ENCODE data around the gene TMEM139.
"Not testable (repeated sequence)": the region's sequence is repeated elsewhere in the genome, so short reads cannot be mapped to it uniquely, and the experiment has no call there.

TMEM139 gene

DNA sequence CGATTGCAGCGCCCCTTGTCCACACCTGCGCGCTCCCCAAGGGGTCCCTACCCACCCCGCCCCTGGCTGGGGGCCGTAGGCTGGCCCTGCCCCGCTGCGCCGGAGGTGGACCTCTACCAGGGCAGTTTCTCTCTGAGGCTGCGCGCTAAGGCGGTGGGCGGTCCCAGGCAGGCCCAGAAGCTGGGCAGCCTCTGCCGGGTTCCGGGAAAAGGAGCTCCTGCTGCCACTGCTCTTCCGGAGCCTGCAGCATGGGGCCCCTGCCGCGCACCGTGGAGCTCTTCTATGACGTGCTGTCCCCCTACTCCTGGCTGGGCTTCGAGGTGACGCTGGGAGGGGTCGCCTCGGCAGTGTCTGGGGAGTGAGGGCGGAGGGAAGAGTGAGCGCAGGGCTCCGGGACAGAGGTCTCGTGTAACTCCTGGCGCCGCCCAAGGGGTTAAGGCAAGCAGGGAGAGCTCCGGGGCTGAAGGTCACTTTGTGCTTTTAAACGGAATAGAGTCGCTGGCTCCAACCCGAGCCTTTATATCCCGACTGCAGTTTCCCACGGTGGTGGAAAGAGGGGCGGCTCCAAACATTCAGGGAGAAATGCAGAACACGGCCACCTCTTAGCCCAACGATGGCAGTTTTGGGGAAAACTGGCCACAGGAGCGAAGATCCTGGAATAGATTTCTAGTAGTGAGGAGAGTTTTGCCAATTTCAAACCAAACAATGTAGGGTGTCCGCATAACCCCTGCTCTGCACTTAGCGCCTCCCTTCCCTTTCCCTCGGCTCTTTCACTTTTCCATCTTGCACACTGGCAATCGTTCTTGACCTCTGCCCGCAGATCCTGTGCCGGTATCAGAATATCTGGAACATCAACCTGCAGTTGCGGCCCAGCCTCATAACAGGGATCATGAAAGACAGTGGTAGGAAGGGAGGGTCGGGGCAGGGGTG is 21.2 kb upstream of the TMEM139 start, which contains the start of gene GSTK1:
Gene GSTK1 (plus strand): TSS at position 176 of the 930 bp plus-strand sequence. CDS start 73 bp downstream, at position 249.
- DNase-seq (ENCODE audit: low read depth, low spot score), result no peak
- H3K27ac ChIP-seq, result no peak within 1 kb of the TSS

GRCh38 chr7:143264196-143264568 is 20.6 kb upstream of the TMEM139 start:
- H3K9ac ChIP-seq (ENCODE audit: insufficient read length); DNase-seq (ENCODE audit: low read depth, low spot score); H3K27ac ChIP-seq; H3K36me3 ChIP-seq (ENCODE audit: insufficient read depth, low read length); H3K9me3 ChIP-seq (ENCODE audit: low read depth, low read length): not testable (repeated sequence)
- H3K4me3 ChIP-seq, result peak overlapping the region; percentile 83

More for the DNA sequence above, 21.2 kb upstream of the TMEM139 start, which contains the start of gene GSTK1:
- Histone ChIP-seq H3K9ac (ENCODE audit: insufficient read length) (peak within 1 kb of the TSS; percentile 79), H3K9me3 (ENCODE audit: low read depth, low read length) (no peaks in the 10 kb centered on the region), H3K4me3 (peak within 1 kb of the TSS; percentile 83), H3K36me3 (ENCODE audit: insufficient read depth, low read length) (peaks cover 8% of the 10 kb centered on the region; the same call in 1 of the 2 replicates)
- TF ChIP-seq POLR2AphosphoS5 (IDR thresholded peaks at IDR 0.05; ENCODE audit: borderline replicate concordance, low read depth, low read length), result peak; percentile 97
- TF ChIP-seq FOXP2 (optimal IDR thresholded peaks at IDR 0.05; ENCODE audit: control extremely low read depth, extremely low read length, insufficient read depth), result no peak
- no peak for TF ChIP-seq EZH2 (IDR thresholded peaks at IDR 0.05)

- Histone ChIP-seq H3K9me3 (ENCODE audit: low read depth, low read length) (no peaks in the 10 kb centered on the region), H3K4me3 (no peak overlapping the region), H3K9ac (ENCODE audit: insufficient read length) (no peak overlapping the region), H3K27ac (no peak overlapping the region), H3K36me3 (ENCODE audit: insufficient read depth, low read length) (peaks cover 8% of the 10 kb centered on the region; the same call in 1 of the 2 replicates)
- no peak for TF ChIP-seq FOXP2 (optimal IDR thresholded peaks at IDR 0.05; ENCODE audit: control extremely low read depth, extremely low read length, insufficient read depth)
- no peak for TF ChIP-seq POLR2AphosphoS5 (IDR thresholded peaks at IDR 0.05; ENCODE audit: borderline replicate concordance, low read depth, low read length)
- TF ChIP-seq EZH2 (IDR thresholded peaks at IDR 0.05), result no peak
- DNase-seq (ENCODE audit: low read depth, low spot score), result no peak
These were observed 19.6 kb upstream of the TMEM139 start for GRCh38 chr7:143265017-143265693.

DNA sequence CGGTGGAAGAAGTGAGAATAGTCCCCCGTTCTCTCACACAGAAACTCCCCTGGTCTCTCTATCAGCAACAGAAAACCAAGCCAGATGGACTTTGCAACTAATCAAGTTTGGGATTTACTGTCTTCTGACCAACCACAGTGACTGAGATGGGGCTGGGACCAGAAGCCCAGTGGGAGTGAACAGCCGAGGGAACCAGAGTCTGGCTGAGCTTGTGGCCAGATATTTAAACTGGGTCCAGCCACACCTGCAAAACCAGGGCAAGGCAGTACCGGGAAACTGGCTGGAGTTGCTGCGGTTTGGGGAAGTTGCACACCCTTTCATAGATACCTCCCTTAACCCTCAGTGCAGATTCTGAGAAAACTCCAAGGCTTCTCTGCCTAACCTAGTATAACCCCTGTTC is 15.5 kb upstream of the TMEM139 start:
- no peak for TF ChIP-seq FOXP2 (optimal IDR thresholded peaks at IDR 0.05; ENCODE audit: control extremely low read depth, extremely low read length, insufficient read depth)
- no peak for TF ChIP-seq POLR2AphosphoS5 (IDR thresholded peaks at IDR 0.05; ENCODE audit: borderline replicate concordance, low read depth, low read length)
- no peak for TF ChIP-seq EZH2 (IDR thresholded peaks at IDR 0.05)
- no peak overlapping the region for H3K9ac ChIP-seq (ENCODE audit: insufficient read length)
- H3K9me3 ChIP-seq (ENCODE audit: low read depth, low read length), result no peaks in the 10 kb centered on the region
- no peak for DNase-seq (ENCODE audit: low read depth, low spot score)
- peaks cover 8% of the 10 kb centered on the region; the same call in 1 of the 2 replicates for H3K36me3 ChIP-seq (ENCODE audit: insufficient read depth, low read length)
- H3K27ac ChIP-seq, result no peak overlapping the region
- no peak overlapping the region for H3K4me3 ChIP-seq

GRCh38 chr7:143271240-143271639 is 13.5 kb upstream of the TMEM139 start:
- TF ChIP-seq FOXP2 (optimal IDR thresholded peaks at IDR 0.05; ENCODE audit: control extremely low read depth, extremely low read length, insufficient read depth) (no peak), EZH2 (IDR thresholded peaks at IDR 0.05) (no peak), POLR2AphosphoS5 (IDR thresholded peaks at IDR 0.05; ENCODE audit: borderline replicate concordance, low read depth, low read length) (no peak)
- no peak for DNase-seq (ENCODE audit: low read depth, low spot score)
- H3K9me3 ChIP-seq (ENCODE audit: low read depth, low read length), result no peaks in the 10 kb centered on the region
- H3K4me3 ChIP-seq, result no peak overlapping the region
- H3K36me3 ChIP-seq (ENCODE audit: insufficient read depth, low read length), result peaks cover 8% of the 10 kb centered on the region; the same call in 1 of the 2 replicates
- H3K9ac ChIP-seq (ENCODE audit: insufficient read length), result no peak overlapping the region
- no peak overlapping the region for H3K27ac ChIP-seq

DNA sequence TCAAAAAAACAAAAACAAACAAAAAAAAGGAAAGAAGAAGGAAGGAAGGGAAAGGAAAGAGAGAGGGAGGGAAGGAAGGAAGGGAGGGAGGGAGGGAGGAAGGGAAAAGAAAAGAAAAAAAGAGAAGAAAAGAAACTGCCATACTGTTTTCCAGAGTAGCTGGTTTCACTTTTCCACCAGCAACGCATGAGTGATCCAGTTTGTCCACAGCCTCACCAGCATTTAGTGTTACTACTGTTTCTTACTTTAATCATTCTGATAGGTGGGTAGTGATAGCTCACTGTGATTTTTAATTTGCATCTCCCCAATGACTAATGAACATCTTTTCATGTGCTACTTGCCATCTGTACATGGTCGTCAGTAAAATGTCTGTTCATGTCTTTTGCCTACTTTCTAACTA is 11.9 kb upstream of the TMEM139 start:
- Histone ChIP-seq H3K9ac (ENCODE audit: insufficient read length) (no peak overlapping the region), H3K4me3 (no peak overlapping the region), H3K27ac (no peak overlapping the region), H3K36me3 (ENCODE audit: insufficient read depth, low read length) (peaks cover 2% of the 10 kb centered on the region; the same call in 1 of the 2 replicates), H3K9me3 (ENCODE audit: low read depth, low read length) (no peaks in the 10 kb centered on the region)
- no peak for TF ChIP-seq EZH2 (IDR thresholded peaks at IDR 0.05)
- TF ChIP-seq FOXP2 (optimal IDR thresholded peaks at IDR 0.05; ENCODE audit: control extremely low read depth, extremely low read length, insufficient read depth), result no peak
- TF ChIP-seq POLR2AphosphoS5 (IDR thresholded peaks at IDR 0.05; ENCODE audit: borderline replicate concordance, low read depth, low read length), result no peak
- DNase-seq (ENCODE audit: low read depth, low spot score), result no peak

DNA sequence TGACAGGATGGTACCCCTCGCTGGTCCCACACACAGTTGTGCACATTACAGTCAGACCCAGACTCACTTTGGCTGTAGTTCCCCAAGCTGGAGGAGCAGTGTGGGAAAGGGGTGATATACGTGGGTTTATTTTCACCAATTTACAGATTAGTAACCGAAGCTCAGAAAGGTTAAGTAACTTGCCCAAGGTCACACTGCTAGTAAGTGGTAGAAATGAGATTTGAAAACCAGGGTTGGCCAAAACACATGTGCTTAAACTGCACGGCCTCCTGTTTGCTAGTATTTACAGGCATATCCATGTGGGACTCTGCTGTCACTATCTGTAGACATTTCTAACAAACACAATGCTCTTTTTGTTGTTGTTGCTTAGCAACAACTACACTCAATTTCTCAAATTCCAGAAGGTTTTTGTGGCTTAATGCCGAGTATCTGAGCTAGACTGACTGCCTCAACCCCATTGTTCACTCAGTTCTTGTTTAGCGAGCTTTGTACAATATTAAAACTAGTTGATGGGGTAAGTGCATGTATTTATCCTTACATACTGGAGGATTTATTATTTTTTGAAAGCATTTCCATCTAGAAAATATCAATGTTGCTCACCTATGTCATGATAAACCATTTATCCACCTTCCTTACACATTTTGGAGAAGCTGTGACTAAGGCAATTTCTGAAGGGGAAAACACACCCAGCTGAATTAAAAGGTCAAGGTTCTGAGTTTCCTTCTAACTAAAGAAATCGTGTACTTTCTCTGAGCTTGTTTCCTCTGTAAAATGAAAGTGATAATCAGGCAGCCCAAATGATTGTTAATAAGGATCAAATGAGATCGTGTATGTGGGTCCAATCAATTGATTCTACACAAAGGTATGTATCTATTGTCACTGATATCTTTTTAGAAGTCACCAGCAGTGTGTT is 5.3 kb upstream of the TMEM139 start:
- H3K9me3 ChIP-seq (ENCODE audit: low read depth, low read length), result no peaks in the 10 kb centered on the region
- no peak overlapping the region for H3K27ac ChIP-seq
- no peak for TF ChIP-seq FOXP2 (optimal IDR thresholded peaks at IDR 0.05; ENCODE audit: control extremely low read depth, extremely low read length, insufficient read depth)
- no peak for TF ChIP-seq EZH2 (IDR thresholded peaks at IDR 0.05)
- no peak for TF ChIP-seq POLR2AphosphoS5 (IDR thresholded peaks at IDR 0.05; ENCODE audit: borderline replicate concordance, low read depth, low read length)
- DNase-seq (ENCODE audit: low read depth, low spot score), result no peak
- no peak overlapping the region for H3K9ac ChIP-seq (ENCODE audit: insufficient read length)
- no peaks in the 10 kb centered on the region for H3K36me3 ChIP-seq (ENCODE audit: insufficient read depth, low read length)
- no peak overlapping the region for H3K4me3 ChIP-seq
